ENCODE measurements around the gene SPPL2B. TPM values are rescaled to one million over a fixed set of nuclear protein-coding genes. Genes with fewer than 3 reads are reported as not detected.

The SPPL2B gene
- total RNA-seq, 2 experiments from 2014 or later = 106 to 111 TPM

- Histone ChIP-seq H3K9me3 (ENCODE audit: control insufficient read depth in 1 of 2, insufficient read depth in 1 of 2, low read length in 2 of 2) (peaks cover 16 to 19% of the 10 kb centered on the region in 2 experiments), H3K4me3 (ENCODE audit: low read length) (no peak overlapping the region), H3K27me3 (ENCODE audit: control insufficient read depth in 1 of 2, insufficient read depth in 2 of 2, low read length in 2 of 2) (peaks cover 12 to 14% of the 10 kb centered on the region in 2 experiments), H3K36me3 (ENCODE audit: insufficient read depth, low read length) (peaks cover 17% of the 10 kb centered on the region), H3K4me1 (ENCODE audit: insufficient read depth, low read length) (peaks cover 8% of the 10 kb centered on the region), H3K27ac (ENCODE audit: low read depth in 1 of 2, low read length in 2 of 2) (no peak overlapping the region)
- intact Hi-C loops (cut with DNase I, micrococcal nuclease) = loop anchor here in 1 of 2 experiments (2.0 to 5.0 kb wide), 2 partner anchors 40 to 161 kb away; no protein-coding TSS in a partner anchor
- DNase-seq (no peak), ATAC-seq (ENCODE audit: poor library complexity) (no peak)
- CTCF ChIA-PET = no interaction called here
- no peak overlapping the region for H3K27ac Mint-ChIP-seq
- TF ChIP-seq, protein P1, sequence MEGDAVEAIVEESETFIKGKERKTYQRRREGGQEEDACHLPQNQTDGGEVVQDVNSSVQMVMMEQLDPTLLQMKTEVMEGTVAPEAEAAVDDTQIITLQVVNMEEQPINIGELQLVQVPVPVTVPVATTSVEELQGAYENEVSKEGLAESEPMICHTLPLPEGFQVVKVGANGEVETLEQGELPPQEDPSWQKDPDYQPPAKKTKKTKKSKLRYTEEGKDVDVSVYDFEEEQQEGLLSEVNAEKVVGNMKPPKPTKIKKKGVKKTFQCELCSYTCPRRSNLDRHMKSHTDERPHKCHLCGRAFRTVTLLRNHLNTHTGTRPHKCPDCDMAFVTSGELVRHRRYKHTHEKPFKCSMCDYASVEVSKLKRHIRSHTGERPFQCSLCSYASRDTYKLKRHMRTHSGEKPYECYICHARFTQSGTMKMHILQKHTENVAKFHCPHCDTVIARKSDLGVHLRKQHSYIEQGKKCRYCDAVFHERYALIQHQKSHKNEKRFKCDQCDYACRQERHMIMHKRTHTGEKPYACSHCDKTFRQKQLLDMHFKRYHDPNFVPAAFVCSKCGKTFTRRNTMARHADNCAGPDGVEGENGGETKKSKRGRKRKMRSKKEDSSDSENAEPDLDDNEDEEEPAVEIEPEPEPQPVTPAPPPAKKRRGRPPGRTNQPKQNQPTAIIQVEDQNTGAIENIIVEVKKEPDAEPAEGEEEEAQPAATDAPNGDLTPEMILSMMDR (IDR thresholded peaks at IDR 0.05) = no peak
- POLR2A ChIA-PET = no interaction called here
- no peaks in the 10 kb centered on the region for H3K4me1 Mint-ChIP-seq (ENCODE audit: low read depth)
- H3K27me3 Mint-ChIP-seq = peaks cover 25% of the 10 kb centered on the region
- no peak overlapping the region for H3K4me3 Mint-ChIP-seq
- H3K9me3 Mint-ChIP-seq = peaks cover 6% of the 10 kb centered on the region
- no peaks in the 10 kb centered on the region for H3K36me3 Mint-ChIP-seq (ENCODE audit: low read depth)
These were observed 10.7 kb upstream of the SPPL2B start for GRCh38 chr19:2317756-2318155.

- H3K9me3 Mint-ChIP-seq = peaks cover 6% of the 10 kb centered on the region
- no peak overlapping the region for H3K4me3 Mint-ChIP-seq
- no peaks in the 10 kb centered on the region for H3K36me3 Mint-ChIP-seq (ENCODE audit: low read depth)
- ChIA-PET POLR2A (no interaction called here), CTCF (no interaction called here)
- Histone ChIP-seq H3K27me3 (ENCODE audit: control insufficient read depth in 1 of 2, insufficient read depth in 2 of 2, low read length in 2 of 2) (peaks cover 2% of the 10 kb centered on the region in 2 experiments), H3K27ac (ENCODE audit: low read depth in 1 of 2, low read length in 2 of 2) (no peak overlapping the region), H3K4me1 (ENCODE audit: insufficient read depth, low read length) (peaks cover 8% of the 10 kb centered on the region), H3K36me3 (ENCODE audit: insufficient read depth, low read length) (peaks cover 24% of the 10 kb centered on the region), H3K4me3 (ENCODE audit: low read length) (no peak overlapping the region), H3K9me3 (ENCODE audit: control insufficient read depth in 1 of 2, insufficient read depth in 1 of 2, low read length in 2 of 2) (peaks cover 16% of the 10 kb centered on the region in 2 experiments)
- H3K4me1 Mint-ChIP-seq (ENCODE audit: low read depth) = no peaks in the 10 kb centered on the region
- DNase-seq = no peak
- TF ChIP-seq, protein P1 (IDR thresholded peaks at IDR 0.05) = no peak
- no peak for ATAC-seq (ENCODE audit: poor library complexity)
- no peak overlapping the region for H3K27ac Mint-ChIP-seq
- intact Hi-C loops (cut with DNase I, micrococcal nuclease) = loop anchor here in 1 of 2 experiments (5.0 kb wide), 1 partner anchor 42 kb away; no protein-coding TSS in a partner anchor
- H3K27me3 Mint-ChIP-seq = peaks cover 15% of the 10 kb centered on the region
These were observed 9.6 kb upstream of the SPPL2B start for GRCh38 chr19:2318923-2319322.

DNA sequence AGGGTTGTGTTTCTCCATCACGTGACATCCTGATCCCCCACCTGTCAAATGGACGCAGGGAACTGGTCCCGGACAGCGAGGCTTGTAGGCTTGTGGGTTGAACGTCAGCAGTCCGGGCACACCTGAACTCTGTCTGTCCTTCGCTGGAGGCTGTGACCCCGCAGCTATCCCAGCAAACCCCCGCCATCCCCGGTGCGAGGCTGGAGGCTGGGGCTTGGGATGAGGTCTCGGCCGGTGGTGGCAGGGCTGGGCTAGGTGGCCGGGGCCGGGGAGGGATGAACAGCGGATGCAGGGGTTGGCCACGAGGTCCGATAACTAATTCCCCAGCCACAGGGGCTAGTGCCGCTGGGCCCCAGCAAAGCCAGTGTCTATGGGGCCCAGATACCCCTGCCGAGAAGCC is 8.9 kb upstream of the SPPL2B start:
- H3K4me3 ChIP-seq (ENCODE audit: low read length) = no peak overlapping the region
- no peaks in the 10 kb centered on the region for H3K27me3 ChIP-seq (ENCODE audit: control insufficient read depth in 1 of 2, insufficient read depth in 2 of 2, low read length in 2 of 2)
- peaks cover 12 to 14% of the 10 kb centered on the region in 2 experiments for H3K9me3 ChIP-seq (ENCODE audit: control insufficient read depth in 1 of 2, insufficient read depth in 1 of 2, low read length in 2 of 2)
- ChIA-PET CTCF (no interaction called here), POLR2A (no interaction called here)
- peaks cover 4% of the 10 kb centered on the region for H3K36me3 Mint-ChIP-seq (ENCODE audit: low read depth)
- no peak for ATAC-seq (ENCODE audit: poor library complexity)
- no peak overlapping the region for H3K27ac Mint-ChIP-seq
- peaks cover 8% of the 10 kb centered on the region for H3K4me1 ChIP-seq (ENCODE audit: insufficient read depth, low read length)
- H3K36me3 ChIP-seq (ENCODE audit: insufficient read depth, low read length) = peaks cover 30% of the 10 kb centered on the region
- H3K27me3 Mint-ChIP-seq = peaks cover 14% of the 10 kb centered on the region
- H3K9me3 Mint-ChIP-seq = peaks cover 6% of the 10 kb centered on the region
- H3K4me3 Mint-ChIP-seq = no peak overlapping the region
- H3K27ac ChIP-seq (ENCODE audit: low read depth in 1 of 2, low read length in 2 of 2) = no peak overlapping the region
- TF ChIP-seq, protein P1 (IDR thresholded peaks at IDR 0.05) = no peak
- intact Hi-C loops (cut with DNase I, micrococcal nuclease) = loop anchor here in 1 of 2 experiments (5.0 kb wide), 1 partner anchor 42 kb away; no protein-coding TSS in a partner anchor
- no peak for DNase-seq
- H3K4me1 Mint-ChIP-seq (ENCODE audit: low read depth) = peaks cover 3% of the 10 kb centered on the region
